C4-2B (cell line): Measurements from ENCODE around the gene ARL15.

Source experiments
- H3K27ac ChIP-seq: fragments of 450-650 bp; 2 replicates; pipeline ENCODE4 v1.5.1; 2017
- ZFX ChIP-seq: fragments of 450-650 bp; IDR thresholded peaks from 2 replicates; pipeline ENCODE4 v1.6.1; 2017
- TF ChIP-seq, protein P1 (sequence below): fragments of 450-650 bp; conservative IDR thresholded peaks from 2 replicates; pipeline ENCODE4 v1.5.1; 2017; ENCODE audit warnings: mild to moderate bottlenecking

ARL15 gene

GRCh38 chr5:54217826-54218503 lies 92.4 kb downstream of the ARL15 start:
- H3K27ac ChIP-seq: no peak overlapping the region
- no peak for TF ChIP-seq ZFX
- TF ChIP-seq, protein P1, sequence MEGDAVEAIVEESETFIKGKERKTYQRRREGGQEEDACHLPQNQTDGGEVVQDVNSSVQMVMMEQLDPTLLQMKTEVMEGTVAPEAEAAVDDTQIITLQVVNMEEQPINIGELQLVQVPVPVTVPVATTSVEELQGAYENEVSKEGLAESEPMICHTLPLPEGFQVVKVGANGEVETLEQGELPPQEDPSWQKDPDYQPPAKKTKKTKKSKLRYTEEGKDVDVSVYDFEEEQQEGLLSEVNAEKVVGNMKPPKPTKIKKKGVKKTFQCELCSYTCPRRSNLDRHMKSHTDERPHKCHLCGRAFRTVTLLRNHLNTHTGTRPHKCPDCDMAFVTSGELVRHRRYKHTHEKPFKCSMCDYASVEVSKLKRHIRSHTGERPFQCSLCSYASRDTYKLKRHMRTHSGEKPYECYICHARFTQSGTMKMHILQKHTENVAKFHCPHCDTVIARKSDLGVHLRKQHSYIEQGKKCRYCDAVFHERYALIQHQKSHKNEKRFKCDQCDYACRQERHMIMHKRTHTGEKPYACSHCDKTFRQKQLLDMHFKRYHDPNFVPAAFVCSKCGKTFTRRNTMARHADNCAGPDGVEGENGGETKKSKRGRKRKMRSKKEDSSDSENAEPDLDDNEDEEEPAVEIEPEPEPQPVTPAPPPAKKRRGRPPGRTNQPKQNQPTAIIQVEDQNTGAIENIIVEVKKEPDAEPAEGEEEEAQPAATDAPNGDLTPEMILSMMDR: peak; percentile 90

DNA sequence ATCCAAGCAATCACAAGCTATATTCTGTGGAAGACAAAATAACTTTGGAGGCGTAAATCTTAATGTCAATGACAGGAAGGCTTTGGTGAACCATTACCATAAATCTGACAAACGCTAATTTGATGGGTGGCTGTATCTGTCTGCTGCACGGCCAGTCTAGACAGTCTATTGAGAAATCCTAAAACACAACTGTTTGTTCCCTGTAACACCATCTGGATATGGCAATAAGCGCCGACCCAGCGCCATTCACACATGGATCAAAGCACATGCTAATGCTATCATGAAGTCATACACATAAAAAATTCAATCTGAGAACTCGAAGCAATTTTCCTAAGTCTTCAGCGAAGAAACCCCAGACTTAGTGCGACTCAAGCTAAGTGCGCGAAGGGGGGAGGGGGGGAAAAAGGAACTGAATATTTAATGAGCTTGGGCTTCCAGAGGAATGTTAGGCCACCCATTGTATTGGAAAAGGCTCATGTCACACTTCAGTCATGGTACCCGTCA lies 95.1 kb downstream of the ARL15 start:
- H3K27ac ChIP-seq: no peak overlapping the region
- no peak for TF ChIP-seq ZFX
- TF ChIP-seq, protein P1: no peak

GRCh38 chr5:54214722-54215121 lies 95.7 kb downstream of the ARL15 start:
- TF ChIP-seq ZFX: no peak
- TF ChIP-seq, protein P1: no peak
- H3K27ac ChIP-seq: no peak overlapping the region

DNA sequence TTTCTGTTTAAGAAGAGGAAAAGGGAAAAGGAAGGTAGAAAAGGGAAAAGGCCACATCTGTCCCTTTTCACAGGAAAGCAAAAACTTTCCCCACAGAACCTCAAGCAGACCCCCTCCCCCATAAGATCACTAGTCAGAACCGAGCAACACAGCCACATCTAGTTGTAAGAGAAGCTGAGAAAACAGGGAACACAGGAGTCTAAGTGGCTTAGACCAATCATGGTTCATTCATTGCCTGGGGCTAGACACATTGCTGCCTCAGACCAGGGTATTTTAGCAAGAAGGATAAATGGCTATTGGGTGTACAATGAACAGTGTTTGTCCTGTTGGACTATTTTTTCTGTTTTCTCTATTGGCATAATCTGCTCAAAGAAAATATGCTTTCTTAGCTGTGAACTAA lies 98.0 kb downstream of the ARL15 start:
- no peak for TF ChIP-seq ZFX
- TF ChIP-seq, protein P1: no peak
- H3K27ac ChIP-seq: no peak overlapping the region

GRCh38 chr5:54211912-54212311 lies 98.5 kb downstream of the ARL15 start:
- no peak overlapping the region for H3K27ac ChIP-seq
- TF ChIP-seq, protein P1: no peak
- TF ChIP-seq ZFX: no peak

DNA sequence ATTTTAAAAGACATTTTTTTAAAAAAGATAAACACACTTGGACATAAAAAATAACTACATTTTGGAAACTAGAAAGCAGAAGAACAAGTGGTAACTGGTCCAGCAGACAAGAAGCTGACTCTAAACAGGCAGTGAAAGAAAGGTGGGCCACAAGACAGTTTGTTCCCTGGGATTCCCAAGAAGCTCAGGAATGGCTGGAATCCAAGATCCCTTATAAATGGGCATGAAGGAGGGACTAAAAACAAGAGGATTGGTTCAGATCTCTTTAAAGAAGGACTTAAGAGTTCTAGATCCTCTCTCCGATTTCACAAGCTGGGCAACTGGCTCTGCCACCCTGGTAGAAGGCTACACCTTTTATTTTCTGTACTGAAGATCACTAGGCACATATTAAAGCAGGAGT lies 102.8 kb downstream of the ARL15 start:
- H3K27ac ChIP-seq: no peak overlapping the region
- TF ChIP-seq ZFX: no peak
- TF ChIP-seq, protein P1: no peak

- no peak for TF ChIP-seq ZFX
- TF ChIP-seq, protein P1: no peak
- H3K27ac ChIP-seq: no peak overlapping the region
These were observed 103.7 kb downstream of the ARL15 start for GRCh38 chr5:54206580-54207229.
